IMR-90 (cell line): ENCODE measurements around the gene MIEF1. TPM values are rescaled to one million over a fixed set of nuclear protein-coding genes. Genes with fewer than 3 reads are reported as not detected.

Source experiments
- ATAC-seq: fragments of 200-7000 bp; cut with Tn5 transposase; 2 replicates; pipeline ENCODE4 v1.9.1; 2020; ENCODE audit warnings: low read depth, mild to moderate bottlenecking, moderate library complexity
- BruUV-seq: library from RNA; stranded (reverse); fragments of 400-500 nt; replicated peaks from 2 replicates; lab custom pipeline; 2021; lab: Mats Ljungman, UMichigan
- CTCF ChIA-PET: fragments of 300-600 bp; formaldehyde crosslinking; extraction: SDS; loops from one replicate; lab custom pipeline; 2021; ENCODE audit warnings: antibody characterized with exemption; lab: Yijun Ruan, JAX
- POLR2A ChIA-PET: fragments of 300-600 bp; sonication (Branson Sonifier 250); formaldehyde crosslinking; loops from one replicate; lab custom pipeline; 2022; ENCODE audit warnings: antibody characterized with exemption; ENCODE audit not compliant: unreplicated experiment; lab: Charles Lee
- DNase-seq: peaks from one replicate; pipeline ENCODE4 v3.0.0; 2013
- H2AFZ ChIP-seq: replicated peaks from 2 replicates; pipeline ENCODE3; 2013; ENCODE audit warnings: low read length, mild to moderate bottlenecking; ENCODE audit not compliant: poor library complexity
- H2AK5ac ChIP-seq: 2 replicates; pipeline ENCODE4 v1.6.1; 2013; ENCODE audit warnings: low read depth, low read length, inconsistent platforms
- H2AK9ac ChIP-seq: replicated peaks from 2 replicates; pipeline ENCODE3; 2013; ENCODE audit warnings: mild to moderate bottlenecking, low read depth, low read length, moderate library complexity; ENCODE audit not compliant: poor library complexity
- H2BK120ac ChIP-seq: 2 replicates; pipeline ENCODE4 v1.6.1; 2013; ENCODE audit warnings: low read depth, low read length, inconsistent platforms
- H2BK15ac ChIP-seq: 3 replicates; pipeline ENCODE4 v1.6.1; 2013; ENCODE audit warnings: low read depth, low read length, inconsistent platforms
- H2BK20ac ChIP-seq: 2 replicates; pipeline ENCODE4 v1.6.1; 2013; ENCODE audit warnings: low read depth, mild to moderate bottlenecking, inconsistent platforms, low read length, moderate library complexity
- H2BK5ac ChIP-seq: 2 replicates; pipeline ENCODE4 v1.6.1; 2013; ENCODE audit warnings: mild to moderate bottlenecking, low read depth, low read length, inconsistent platforms; ENCODE audit not compliant: poor library complexity, severe bottlenecking
- H3K14ac ChIP-seq: replicated peaks from 2 replicates; pipeline ENCODE4 v1.6.1; 2013; ENCODE audit warnings: low read depth, low read length, inconsistent platforms
- H3K18ac ChIP-seq: 2 replicates; pipeline ENCODE4 v1.6.1; 2013; ENCODE audit warnings: low read depth, low read length, control low read depth
- H3K23ac ChIP-seq: 2 replicates; pipeline ENCODE4 v1.6.1; 2013; ENCODE audit warnings: low read depth, low read length, inconsistent platforms
- H3K27ac ChIP-seq: 2 replicates; pipeline ENCODE4 v1.5.1; 2013; ENCODE audit warnings: mild to moderate bottlenecking, control low read depth, low read length; ENCODE audit not compliant: insufficient read depth
- H3K27me3 ChIP-seq: 2 replicates; pipeline ENCODE4 v1.6.1; 2013; ENCODE audit warnings: low read length; ENCODE audit not compliant: control insufficient read depth, insufficient read depth
- H3K36me3 ChIP-seq: 2 replicates; pipeline ENCODE4 v1.6.1; 2013; ENCODE audit warnings: low read length, mixed read lengths; ENCODE audit not compliant: control insufficient read depth, insufficient read depth
- H3K4ac ChIP-seq: 2 replicates; pipeline ENCODE4 v1.6.1; 2013; ENCODE audit warnings: low read depth, low read length, inconsistent platforms
- H3K4me1 ChIP-seq: 2 replicates; pipeline ENCODE4 v1.6.1; 2013; ENCODE audit warnings: low read length, mixed read lengths; ENCODE audit not compliant: control insufficient read depth, insufficient read depth
- H3K4me2 ChIP-seq: 2 replicates; pipeline ENCODE4 v1.6.1; 2013; ENCODE audit warnings: low read depth, mild to moderate bottlenecking, control low read depth, low read length, moderate library complexity
- H3K4me3 ChIP-seq: 2 replicates; pipeline ENCODE4 v1.5.1; 2013; ENCODE audit warnings: low read depth, mild to moderate bottlenecking, control low read depth, low read length, moderate library complexity; ENCODE audit not compliant: insufficient read depth
- H3K56ac ChIP-seq: 2 replicates; pipeline ENCODE4 v1.6.1; 2013; ENCODE audit warnings: low read length, inconsistent platforms; ENCODE audit not compliant: insufficient read depth; ENCODE audit errors: extremely low read depth
- H3K79me1 ChIP-seq, 2 experiments: 2 replicates each; pipeline ENCODE4 v1.6.1; 2013; ENCODE audit warnings: low read length in 2 of 2, inconsistent platforms in 1 of 2, low read depth in 1 of 2
- H3K9ac ChIP-seq: 2 replicates; pipeline ENCODE4 v1.6.1; 2013; ENCODE audit warnings: low read depth, low read length, control low read depth
- H3K9me1 ChIP-seq: 2 replicates; pipeline ENCODE4 v1.6.1; 2013; ENCODE audit warnings: low read length, inconsistent platforms; ENCODE audit not compliant: insufficient read depth
- H3K9me3 ChIP-seq: 2 replicates; pipeline ENCODE4 v1.6.1; 2013; ENCODE audit warnings: low read length; ENCODE audit not compliant: control insufficient read depth, insufficient read depth
- H4K20me1 ChIP-seq: 2 replicates; pipeline ENCODE4 v1.6.1; 2013; ENCODE audit warnings: low read length, inconsistent platforms; ENCODE audit not compliant: insufficient read depth
- H4K5ac ChIP-seq: 2 replicates; pipeline ENCODE4 v1.6.1; 2013; ENCODE audit warnings: mild to moderate bottlenecking, low read depth, low read length, control low read depth
- H4K8ac ChIP-seq, 2 experiments: 2 replicates each; pipeline ENCODE4 v1.6.1; 2013; ENCODE audit warnings: low read depth in 2 of 2, low read length in 2 of 2, control low read depth in 1 of 2, inconsistent platforms in 1 of 2
- H4K91ac ChIP-seq: 2 replicates; pipeline ENCODE4 v1.6.1; 2013; ENCODE audit warnings: low read depth, low read length, inconsistent platforms; ENCODE audit not compliant: insufficient read depth
- MAZ ChIP-seq: IDR thresholded peaks from 2 replicates; pipeline ENCODE4 v1.6.1; 2012; ENCODE audit warnings: low read depth, mild to moderate bottlenecking, low read length, improper control_type of control experiment, moderate library complexity, borderline replicate concordance
- NFE2L2 ChIP-seq: fragments of 150-350 bp; IDR thresholded peaks from 2 replicates; pipeline ENCODE4 v1.6.1; 2016; ENCODE audit warnings: low read depth, mild to moderate bottlenecking, low read length
- POLR2A ChIP-seq: IDR thresholded peaks from 2 replicates; pipeline ENCODE4 v1.6.1; 2012; ENCODE audit warnings: mild to moderate bottlenecking, low read depth, low read length
- WGBS, 2 experiments: methylation state at CpG; one replicate each; pipeline versions ENCODE4 v1.1.5 to v1.1.7; 2013; ENCODE audit warnings: missing lambda C conversion rate in 2 of 2; ENCODE audit not compliant: insufficient read length in 1 of 2; ENCODE audit errors: extremely low coverage in 2 of 2; 5-methylcytosine and 5-hydroxymethylcytosine counted together
- dilution Hi-C: fragments of 300-500 bp; cut with HindIII; formaldehyde crosslinking; loops from one replicate; pipeline ENCODE4 v1.14.3; 2018; ENCODE audit warnings: low sequenced_read_pairs; ENCODE audit not compliant: unreplicated experiment
- in situ Hi-C: fragments of 300-500 bp; cut with MboI; formaldehyde crosslinking; loops from 3 replicates; pipeline ENCODE4 v1.14.3; 2019; ENCODE audit warnings: low sequenced_read_pairs, inconsistent platforms, mixed read lengths
- intact Hi-C: fragments of 100-400 bp; cut with micrococcal nuclease; formaldehyde crosslinking; loops from 2 replicates; pipeline ENCODE4 v1.10.0; 2022
- polyA plus RNA-seq, 3 experiments: library from polyadenylated mRNA; depleted of rRNA; stranded (reverse); fragments of >200 nt; gene quantifications; 2 replicates each; pipeline ENCODE4 v1.2.3, GENCODE V29; 2012; ENCODE audit warnings: low replicate concordance in 1 of 3
- total RNA-seq: library from RNA; depleted of rRNA; stranded (reverse); fragments of >200 nt; gene quantifications from 2 replicates; pipeline ENCODE4 v1.2.3, GENCODE V29; 2012

The MIEF1 gene
- total and polyA plus RNA-seq, 2 of the 4 experiments (the other 2 are of a cell fraction), result 9.7 to 16.9 TPM

DNA sequence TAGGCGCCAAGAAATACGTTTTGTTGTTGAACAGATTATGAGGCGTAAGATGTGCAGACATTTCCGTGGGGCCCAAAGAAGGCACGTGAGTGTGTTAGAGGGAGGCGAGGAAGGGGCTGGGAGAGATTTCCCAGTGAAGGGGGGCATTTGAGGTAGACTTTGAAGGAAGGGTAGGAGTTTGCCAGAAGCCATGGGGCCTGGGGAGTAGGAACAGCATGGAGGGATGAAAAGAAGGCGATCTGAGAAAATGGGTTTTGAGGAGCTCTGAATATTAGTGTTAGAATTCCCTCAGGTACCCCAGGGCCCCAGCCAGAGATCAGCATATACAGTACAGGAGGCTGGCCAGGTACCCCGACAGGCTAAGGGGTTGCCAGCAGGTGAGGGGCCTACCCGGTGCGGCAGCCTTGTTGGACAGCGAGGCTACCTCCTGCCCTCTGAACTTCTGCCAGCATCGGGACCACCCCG is 414 bp upstream of the MIEF1 start:
- no peaks in the 10 kb centered on the region for H3K9me3 ChIP-seq
- H3K79me1 ChIP-seq, result peaks cover 19 to 49% of the 10 kb centered on the region in 2 experiments
- peak overlapping the region; percentile 38; the same call in 1 of the 2 replicates for H3K14ac ChIP-seq
- ChIA-PET POLR2A (interaction anchor here (0.6 to 0.9 kb wide), 3 partner anchors 18 to 27 kb away, joined by 3 to 23 read pairs (median 4); partner anchors contain the start of gene ATF4), CTCF (interaction anchor here (1.3 kb wide), 1 partner anchor 13 kb away, joined by 3 read pairs; no protein-coding TSS in a partner anchor)
- DNase-seq (no peak), ATAC-seq (no peak)
- no peak overlapping the region; the same call in 1 of the 2 replicates for H4K91ac ChIP-seq
- no peaks in the 10 kb centered on the region for H3K27me3 ChIP-seq
- no TSS peak for BruUV-seq
- no peak overlapping the region for H3K56ac ChIP-seq
- H3K27ac ChIP-seq, result peak overlapping the region; percentile 45; the same call in 1 of the 2 replicates
- H3K9me1 ChIP-seq, result peaks cover 6% of the 10 kb centered on the region
- dilution Hi-C loops (no loop called here), in situ Hi-C loops (no loop called here), intact Hi-C loops (loop anchor here (2.0 kb wide), 1 partner anchor 17 kb away; no protein-coding TSS in a partner anchor)
- H3K23ac ChIP-seq, result peak overlapping the region; percentile 11; the same call in 1 of the 2 replicates
- no peak overlapping the region for H2BK5ac ChIP-seq
- H3K4me3 ChIP-seq, result peak overlapping the region; percentile 47
- H3K4me1 ChIP-seq, result peaks cover 10% of the 10 kb centered on the region
- no peak for TF ChIP-seq POLR2A
- no peak for TF ChIP-seq NFE2L2
- TF ChIP-seq MAZ, result no peak
- WGBS, 2 experiments, result 27% methylated on average over 12 of the region's 13 CpGs; no CpG with 5 or more reads in 1 of the 2 experiments
- no peak overlapping the region; the same call in 1 of the 2 replicates for H3K18ac ChIP-seq
- no peak overlapping the region for H2BK20ac ChIP-seq
- peak overlapping the region; percentile 92 for H2AFZ ChIP-seq
- H3K9ac ChIP-seq, result peak overlapping the region; percentile 61
- H3K36me3 ChIP-seq, result peaks cover 21% of the 10 kb centered on the region
- peak overlapping the region; percentile 54 for H2BK120ac ChIP-seq
- H2AK5ac ChIP-seq, result peak overlapping the region; percentile 47; the same call in 1 of the 2 replicates
- no peak overlapping the region; the same call in 2 of the 3 replicates for H2BK15ac ChIP-seq
- peak overlapping the region; percentile 64 to 98; a peak in 3 of 4 replicates for H4K8ac ChIP-seq
- peak overlapping the region; percentile 44 for H4K5ac ChIP-seq
- H3K4ac ChIP-seq, result peak overlapping the region; percentile 75
- 0 out of 2 replicates have a peak, but pooled peaks cover 11% of the 10 kb centered on the region for H4K20me1 ChIP-seq
- H2AK9ac ChIP-seq, result peak overlapping the region; percentile 91
- H3K4me2 ChIP-seq, result peak overlapping the region; percentile 84
